HepG2 (cell line): ENCODE data around the gene GPR162. TPM values are rescaled to one million over a fixed set of nuclear protein-coding genes. Genes with fewer than 3 reads are reported as not detected.

Experiments used
- ADNP ChIP-seq: sonication (generic); formaldehyde crosslinking; IDR thresholded peaks from 2 replicates; pipeline ENCODE4 v1.4.0; 2020; ENCODE audit warnings: missing genetic modification reagents
- CENPX ChIP-seq: sonication (generic); formaldehyde crosslinking; IDR thresholded peaks from 2 replicates; pipeline ENCODE4 v1.9.0; 2021; ENCODE audit warnings: mild to moderate bottlenecking, missing genetic modification reagents, moderate library complexity
- EZH2 ChIP-seq: conservative IDR thresholded peaks from 2 replicates; pipeline ENCODE4 v1.6.1; 2012; ENCODE audit warnings: mild to moderate bottlenecking, low read depth, low read length, moderate library complexity
- GABPB1 ChIP-seq: IDR thresholded peaks from 2 replicates; pipeline ENCODE4 v1.6.1; 2016; ENCODE audit warnings: mild to moderate bottlenecking, missing genetic modification reagents, moderate library complexity, missing compliant biosample characterization
- HNF4G ChIP-seq, 2 experiments: sonication (generic) in 1 of 2; formaldehyde crosslinking in 1 of 2; IDR thresholded peaks; 2 replicates each; pipeline versions ENCODE4 v1.4.0 to v1.6.1; 2011 to 2020; ENCODE audit warnings: borderline replicate concordance in 2 of 2, low read depth in 2 of 2, mild to moderate bottlenecking in 2 of 2, low read length in 1 of 2, missing genetic modification reagents in 1 of 2, moderate library complexity in 1 of 2
- NFIB ChIP-seq: sonication (generic); formaldehyde crosslinking; IDR thresholded peaks from 2 replicates; pipeline ENCODE4 v1.9.0; 2021; ENCODE audit warnings: missing genetic modification reagents, mild to moderate bottlenecking, borderline replicate concordance
- SOX6 ChIP-seq, 2 experiments: fragments of 450-650 bp in 1 of 2; sonication (generic) in 1 of 2; formaldehyde crosslinking in 1 of 2; IDR thresholded peaks; 2 replicates each; pipeline versions ENCODE4 v1.4.0 to v1.6.1; 2017 to 2020; ENCODE audit warnings: antibody characterized with exemption in 1 of 2, mild to moderate bottlenecking in 1 of 2, missing genetic modification reagents in 1 of 2
- ZNF292 ChIP-seq: sonication (generic); formaldehyde crosslinking; IDR thresholded peaks from 2 replicates; pipeline ENCODE4 v1.8.1; 2022; ENCODE audit warnings: mild to moderate bottlenecking, low read depth, missing genetic modification reagents, borderline replicate concordance
- ZNF558 ChIP-seq: sonication (generic); formaldehyde crosslinking; IDR thresholded peaks from 2 replicates; pipeline ENCODE4 v1.9.0; 2022; ENCODE audit warnings: mild to moderate bottlenecking, missing genetic modification reagents, borderline replicate concordance
- ZNF672 ChIP-seq: sonication (generic); formaldehyde crosslinking; IDR thresholded peaks from 2 replicates; pipeline ENCODE4 v1.8.1; 2022; ENCODE audit warnings: missing genetic modification reagents
- ZNF703 ChIP-seq: sonication (generic); formaldehyde crosslinking; IDR thresholded peaks from 2 replicates; pipeline ENCODE4 v1.5.1; 2020; ENCODE audit warnings: missing genetic modification reagents, mild to moderate bottlenecking, moderate library complexity, borderline replicate concordance
- ZNF766 ChIP-seq: sonication (generic); formaldehyde crosslinking; IDR thresholded peaks from 2 replicates; pipeline ENCODE4 v1.5.0; 2020; ENCODE audit warnings: missing genetic modification reagents, borderline replicate concordance
- polyA plus RNA-seq, 8 experiments: library from polyadenylated mRNA; depleted of rRNA in 3 of 8; stranded (reverse) in 7 of 8; unstranded in 1 of 8; fragments of >200 nt; fragmentation: Illumina TruSeq in 4 of 8; extraction: Trizol in 4 of 8; gene quantifications; 2 replicates each; pipeline versions ENCODE4 v1.2.1 to v1.2.3, GENCODE V29; 2011 to 2016; ENCODE audit warnings: low read depth in 4 of 8, missing spikeins in 1 of 8, mixed read lengths in 1 of 8; ENCODE audit not compliant: insufficient read depth in 1 of 8
- total RNA-seq, 5 experiments: library from RNA; depleted of rRNA; stranded (reverse); fragments of >200 nt; fragmentation: Illumina TruSeq; extraction: Trizol; gene quantifications; 2 replicates each; pipeline ENCODE4 v1.2.3, GENCODE V29; 2016; ENCODE audit warnings: low read depth in 1 of 5
- TF ChIP-seq, protein P1 (sequence below): sonication (generic); formaldehyde crosslinking; IDR thresholded peaks from 2 replicates; pipeline ENCODE4 v1.4.0; 2020; ENCODE audit warnings: missing genetic modification reagents
- TF ChIP-seq, protein P2 (sequence below): sonication (generic); formaldehyde crosslinking; IDR thresholded peaks from 2 replicates; pipeline ENCODE4 v1.8.1; 2023; ENCODE audit warnings: mild to moderate bottlenecking, inconsistent platforms, moderate library complexity, missing genetic modification reagents, borderline replicate concordance

The GPR162 gene
- total and polyA plus RNA-seq, 2 of the 13 experiments (the other 11 are each of a cell fraction or from before 2014, with no cell fraction given): 0.08 TPM; not detected in 1

DNA sequence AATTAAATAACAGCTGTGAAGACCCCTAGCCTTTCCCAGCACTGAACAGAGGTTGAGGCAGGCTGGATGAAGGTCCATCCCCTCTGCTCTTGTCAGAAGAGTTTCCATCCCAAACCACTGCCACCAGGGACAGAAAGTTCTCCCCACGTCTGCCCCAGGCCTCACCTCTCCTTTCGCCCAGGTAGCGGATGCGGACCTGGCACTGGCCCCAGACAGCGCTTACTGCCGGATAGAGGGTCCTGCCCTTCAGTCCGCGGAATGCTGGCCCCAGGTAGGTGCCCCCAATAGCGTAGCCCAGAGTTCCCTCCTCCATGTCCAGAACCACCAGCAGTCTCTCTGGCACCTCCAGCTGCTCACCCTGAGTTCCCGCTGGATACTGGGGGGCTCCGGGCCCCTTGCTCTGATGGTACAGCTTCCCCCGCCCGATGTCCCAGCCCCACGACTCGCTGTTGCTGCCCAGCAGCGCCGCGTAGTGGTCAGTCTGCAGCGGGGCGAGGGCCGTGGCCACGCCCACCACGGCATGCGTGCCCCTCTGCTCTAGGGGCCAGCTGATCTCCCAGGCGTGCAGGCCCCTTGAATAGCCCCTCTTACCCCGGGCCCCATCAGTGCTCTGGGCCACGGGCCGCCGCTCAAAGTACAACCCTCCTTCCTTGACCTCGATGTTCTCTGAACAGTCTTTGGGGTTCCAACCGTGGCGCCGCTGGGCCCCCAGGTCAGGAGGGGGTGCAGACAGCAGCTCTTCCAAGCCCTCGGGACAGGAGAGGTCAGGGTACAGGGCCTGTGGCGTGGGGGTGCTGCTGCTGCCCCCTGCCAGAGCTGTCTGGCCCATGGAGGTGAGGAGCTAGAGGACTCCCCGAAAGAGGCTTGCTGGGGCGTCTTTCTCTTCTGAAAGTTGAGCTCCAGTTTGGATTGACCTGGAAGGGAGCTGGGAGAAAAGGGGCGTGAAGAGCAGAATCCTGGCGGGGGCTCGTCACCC, 50.7 kb downstream of the GPR162 start (continued):
- TF ChIP-seq, protein P1, sequence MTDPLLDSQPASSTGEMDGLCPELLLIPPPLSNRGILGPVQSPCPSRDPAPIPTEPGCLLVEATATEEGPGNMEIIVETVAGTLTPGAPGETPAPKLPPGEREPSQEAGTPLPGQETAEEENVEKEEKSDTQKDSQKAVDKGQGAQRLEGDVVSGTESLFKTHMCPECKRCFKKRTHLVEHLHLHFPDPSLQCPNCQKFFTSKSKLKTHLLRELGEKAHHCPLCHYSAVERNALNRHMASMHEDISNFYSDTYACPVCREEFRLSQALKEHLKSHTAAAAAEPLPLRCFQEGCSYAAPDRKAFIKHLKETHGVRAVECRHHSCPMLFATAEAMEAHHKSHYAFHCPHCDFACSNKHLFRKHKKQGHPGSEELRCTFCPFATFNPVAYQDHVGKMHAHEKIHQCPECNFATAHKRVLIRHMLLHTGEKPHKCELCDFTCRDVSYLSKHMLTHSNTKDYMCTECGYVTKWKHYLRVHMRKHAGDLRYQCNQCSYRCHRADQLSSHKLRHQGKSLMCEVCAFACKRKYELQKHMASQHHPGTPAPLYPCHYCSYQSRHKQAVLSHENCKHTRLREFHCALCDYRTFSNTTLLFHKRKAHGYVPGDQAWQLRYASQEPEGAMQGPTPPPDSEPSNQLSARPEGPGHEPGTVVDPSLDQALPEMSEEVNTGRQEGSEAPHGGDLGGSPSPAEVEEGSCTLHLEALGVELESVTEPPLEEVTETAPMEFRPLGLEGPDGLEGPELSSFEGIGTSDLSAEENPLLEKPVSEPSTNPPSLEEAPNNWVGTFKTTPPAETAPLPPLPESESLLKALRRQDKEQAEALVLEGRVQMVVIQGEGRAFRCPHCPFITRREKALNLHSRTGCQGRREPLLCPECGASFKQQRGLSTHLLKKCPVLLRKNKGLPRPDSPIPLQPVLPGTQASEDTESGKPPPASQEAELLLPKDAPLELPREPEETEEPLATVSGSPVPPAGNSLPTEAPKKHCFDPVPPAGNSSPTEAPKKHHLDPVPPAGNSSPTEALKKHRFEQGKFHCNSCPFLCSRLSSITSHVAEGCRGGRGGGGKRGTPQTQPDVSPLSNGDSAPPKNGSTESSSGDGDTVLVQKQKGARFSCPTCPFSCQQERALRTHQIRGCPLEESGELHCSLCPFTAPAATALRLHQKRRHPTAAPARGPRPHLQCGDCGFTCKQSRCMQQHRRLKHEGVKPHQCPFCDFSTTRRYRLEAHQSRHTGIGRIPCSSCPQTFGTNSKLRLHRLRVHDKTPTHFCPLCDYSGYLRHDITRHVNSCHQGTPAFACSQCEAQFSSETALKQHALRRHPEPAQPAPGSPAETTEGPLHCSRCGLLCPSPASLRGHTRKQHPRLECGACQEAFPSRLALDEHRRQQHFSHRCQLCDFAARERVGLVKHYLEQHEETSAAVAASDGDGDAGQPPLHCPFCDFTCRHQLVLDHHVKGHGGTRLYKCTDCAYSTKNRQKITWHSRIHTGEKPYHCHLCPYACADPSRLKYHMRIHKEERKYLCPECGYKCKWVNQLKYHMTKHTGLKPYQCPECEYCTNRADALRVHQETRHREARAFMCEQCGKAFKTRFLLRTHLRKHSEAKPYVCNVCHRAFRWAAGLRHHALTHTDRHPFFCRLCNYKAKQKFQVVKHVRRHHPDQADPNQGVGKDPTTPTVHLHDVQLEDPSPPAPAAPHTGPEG (CRISPR knock-in tag): peak; percentile 68; the same call in 1 of the 2 replicates
- peak; percentile 71 for TF ChIP-seq GABPB1 (CRISPR knock-in tag)
- TF ChIP-seq ZNF558 (CRISPR knock-in tag): peak; percentile 22; the same call in 1 of the 2 replicates
- 0 out of 2 replicates have a peak, but pooled peaks have one; percentile 46 for TF ChIP-seq ZNF703 (CRISPR knock-in tag)
- TF ChIP-seq HNF4G (IDR thresholded peaks at IDR 0.05; ENCODE audit: borderline replicate concordance, low read depth, low read length): no peak; the same call in 1 of the 2 replicates
- no peak for TF ChIP-seq HNF4G (CRISPR knock-in tag; IDR thresholded peaks at IDR 0.05; ENCODE audit: borderline replicate concordance, low read depth)
- TF ChIP-seq ADNP: no peak
- TF ChIP-seq, protein P2, sequence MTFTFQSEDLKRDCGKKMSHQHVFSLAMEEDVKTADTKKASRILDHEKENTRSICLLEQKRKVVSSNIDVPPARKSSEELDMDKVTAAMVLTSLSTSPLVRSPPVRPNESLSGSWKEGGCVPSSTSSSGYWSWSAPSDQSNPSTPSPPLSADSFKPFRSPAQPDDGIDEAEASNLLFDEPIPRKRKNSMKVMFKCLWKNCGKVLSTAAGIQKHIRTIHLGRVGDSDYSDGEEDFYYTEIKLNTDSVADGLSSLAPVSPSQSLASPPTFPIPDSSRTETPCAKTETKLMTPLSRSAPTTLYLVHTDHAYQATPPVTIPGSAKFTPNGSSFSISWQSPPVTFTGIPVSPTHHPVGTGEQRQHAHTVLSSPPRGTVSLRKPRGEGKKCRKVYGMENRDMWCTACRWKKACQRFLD (CRISPR knock-in tag): no peak
- TF ChIP-seq EZH2: no peak
- no peak for TF ChIP-seq CENPX (CRISPR knock-in tag)
- no peak for TF ChIP-seq ZNF766 (CRISPR knock-in tag)
- no peak for TF ChIP-seq ZNF292 (CRISPR knock-in tag)
- TF ChIP-seq ZNF672 (CRISPR knock-in tag): peak; percentile 86; the same call in 1 of the 2 replicates
- TF ChIP-seq NFIB: no peak
- no peak for TF ChIP-seq SOX6 (IDR thresholded peaks at IDR 0.05)
- no peak; the same call in 1 of the 2 replicates for TF ChIP-seq SOX6 (CRISPR knock-in tag; IDR thresholded peaks at IDR 0.05)
